ENCODE measurements around the gene OXSR1. TPM values are rescaled to one million over a fixed set of nuclear protein-coding genes. Genes with fewer than 3 reads are reported as not detected.

Gene OXSR1
- total and polyA plus RNA-seq, 2 of the 13 experiments (the other 11 are each of a cell fraction or from before 2014, with no cell fraction given), result 27.4 to 32.6 TPM

DNA sequence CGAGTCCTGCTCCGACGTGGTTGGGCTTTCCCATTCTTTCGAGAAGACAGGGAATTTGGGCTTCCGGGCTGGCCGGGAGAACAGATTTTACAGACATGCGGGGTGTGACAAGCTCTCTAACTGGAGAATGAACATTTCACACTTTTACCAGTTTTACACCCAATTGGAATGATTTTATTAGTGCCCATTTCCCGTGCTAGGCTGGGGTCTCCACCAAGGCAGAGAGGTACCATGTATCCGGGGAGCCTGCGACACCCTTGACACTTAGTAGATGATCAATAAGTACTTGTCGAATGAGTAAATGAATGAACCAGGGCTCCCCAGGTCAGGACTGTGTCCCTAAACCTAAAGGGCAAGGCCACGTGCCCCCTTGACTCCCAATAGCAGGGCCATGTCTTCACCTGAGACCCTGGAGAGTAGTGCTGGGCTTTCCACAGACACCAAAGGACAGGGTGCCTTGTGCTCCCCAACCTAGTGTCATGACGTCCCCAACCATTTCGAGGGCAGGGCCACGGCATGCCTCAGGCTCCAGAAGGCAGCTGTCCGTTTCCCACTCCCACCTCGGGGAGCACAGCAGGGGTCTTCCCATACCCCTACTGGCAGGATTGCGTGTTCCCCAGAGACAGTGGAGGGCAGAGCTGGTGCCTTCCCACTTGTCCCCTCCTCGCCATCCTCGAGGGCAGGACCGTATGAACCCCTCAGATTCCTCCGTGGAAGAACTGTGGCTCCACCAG lies 27.6 kb upstream of the OXSR1 start (continued):
- TF ChIP-seq, protein P1, sequence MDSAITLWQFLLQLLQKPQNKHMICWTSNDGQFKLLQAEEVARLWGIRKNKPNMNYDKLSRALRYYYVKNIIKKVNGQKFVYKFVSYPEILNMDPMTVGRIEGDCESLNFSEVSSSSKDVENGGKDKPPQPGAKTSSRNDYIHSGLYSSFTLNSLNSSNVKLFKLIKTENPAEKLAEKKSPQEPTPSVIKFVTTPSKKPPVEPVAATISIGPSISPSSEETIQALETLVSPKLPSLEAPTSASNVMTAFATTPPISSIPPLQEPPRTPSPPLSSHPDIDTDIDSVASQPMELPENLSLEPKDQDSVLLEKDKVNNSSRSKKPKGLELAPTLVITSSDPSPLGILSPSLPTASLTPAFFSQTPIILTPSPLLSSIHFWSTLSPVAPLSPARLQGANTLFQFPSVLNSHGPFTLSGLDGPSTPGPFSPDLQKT (CRISPR knock-in tag; IDR thresholded peaks at IDR 0.05; ENCODE audit: borderline replicate concordance), result no peak
- TF ChIP-seq, protein P2, sequence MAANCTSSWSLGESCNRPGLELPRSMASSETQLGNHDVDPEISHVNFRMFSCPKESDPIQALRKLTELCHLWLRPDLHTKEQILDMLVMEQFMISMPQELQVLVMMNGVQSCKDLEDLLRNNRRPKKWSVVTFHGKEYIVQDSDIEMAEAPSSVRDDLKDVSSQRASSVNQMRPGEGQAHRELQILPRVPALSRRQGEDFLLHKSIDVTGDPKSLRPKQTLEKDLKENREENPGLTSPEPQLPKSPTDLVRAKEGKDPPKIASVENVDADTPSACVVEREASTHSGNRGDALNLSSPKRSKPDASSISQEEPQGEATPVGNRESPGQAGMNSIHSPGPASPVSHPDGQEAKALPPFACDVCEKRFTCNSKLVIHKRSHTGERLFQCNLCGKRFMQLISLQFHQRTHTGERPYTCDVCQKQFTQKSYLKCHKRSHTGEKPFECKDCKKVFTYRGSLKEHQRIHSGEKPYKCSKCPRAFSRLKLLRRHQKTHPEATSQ (CRISPR knock-in tag; IDR thresholded peaks at IDR 0.05; ENCODE audit: borderline replicate concordance), result no peak
- TF ChIP-seq TBP (CRISPR knock-in tag; IDR thresholded peaks at IDR 0.05) (no peak; the same call in 1 of the 2 replicates), NFKBIZ (CRISPR knock-in tag; IDR thresholded peaks at IDR 0.05) (no peak), HDAC1 (CRISPR knock-in tag; IDR thresholded peaks at IDR 0.05) (peak; percentile 17; the same call in 1 of the 2 replicates), RBAK (CRISPR knock-in tag; IDR thresholded peaks at IDR 0.05) (no peak), KLF6 (CRISPR knock-in tag; IDR thresholded peaks at IDR 0.05) (no peak), ZMAT3 (CRISPR knock-in tag; conservative IDR thresholded peaks at IDR 0.05) (0 out of 2 replicates have a peak, but pooled peaks have one; percentile 5), TMF1 (CRISPR knock-in tag; IDR thresholded peaks at IDR 0.05; ENCODE audit: low read depth) (no peak), ZNF264 (CRISPR knock-in tag; IDR thresholded peaks at IDR 0.05) (no peak), ZNF343 (CRISPR knock-in tag; IDR thresholded peaks at IDR 0.05) (no peak), ZNF44 (CRISPR knock-in tag; IDR thresholded peaks at IDR 0.05) (no peak), SNRNP70 (IDR thresholded peaks at IDR 0.05; ENCODE audit: low read depth, low read length) (no peak), SOX6 (IDR thresholded peaks at IDR 0.05) (no peak), SOX6 (CRISPR knock-in tag; IDR thresholded peaks at IDR 0.05) (no peak), HNF4A (CRISPR knock-in tag; IDR thresholded peaks at IDR 0.05) (peak; percentile 26; the same call in 1 of the 2 replicates), PCBP1 (IDR thresholded peaks at IDR 0.05; ENCODE audit: borderline replicate concordance, low read depth, low read length) (no peak), CBX2 (IDR thresholded peaks at IDR 0.05; ENCODE audit: low read depth, low read length) (no peak), CBX2 (CRISPR knock-in tag; IDR thresholded peaks at IDR 0.05; ENCODE audit: low read depth) (no peak)
- TF ChIP-seq, protein P3, sequence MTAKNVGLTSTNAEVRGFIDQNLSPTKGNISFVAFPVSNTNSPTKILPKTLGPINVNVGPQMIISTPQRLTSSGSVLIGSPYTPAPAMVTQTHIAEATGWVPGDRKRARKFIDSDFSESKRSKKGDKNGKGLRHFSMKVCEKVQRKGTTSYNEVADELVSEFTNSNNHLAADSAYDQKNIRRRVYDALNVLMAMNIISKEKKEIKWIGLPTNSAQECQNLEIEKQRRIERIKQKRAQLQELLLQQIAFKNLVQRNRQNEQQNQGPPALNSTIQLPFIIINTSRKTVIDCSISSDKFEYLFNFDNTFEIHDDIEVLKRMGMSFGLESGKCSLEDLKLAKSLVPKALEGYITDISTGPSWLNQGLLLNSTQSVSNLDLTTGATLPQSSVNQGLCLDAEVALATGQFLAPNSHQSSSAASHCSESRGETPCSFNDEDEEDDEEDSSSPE (CRISPR knock-in tag; IDR thresholded peaks at IDR 0.05), result 0 out of 2 replicates have a peak, but pooled peaks have one; percentile 9
- TF ChIP-seq, protein P4, sequence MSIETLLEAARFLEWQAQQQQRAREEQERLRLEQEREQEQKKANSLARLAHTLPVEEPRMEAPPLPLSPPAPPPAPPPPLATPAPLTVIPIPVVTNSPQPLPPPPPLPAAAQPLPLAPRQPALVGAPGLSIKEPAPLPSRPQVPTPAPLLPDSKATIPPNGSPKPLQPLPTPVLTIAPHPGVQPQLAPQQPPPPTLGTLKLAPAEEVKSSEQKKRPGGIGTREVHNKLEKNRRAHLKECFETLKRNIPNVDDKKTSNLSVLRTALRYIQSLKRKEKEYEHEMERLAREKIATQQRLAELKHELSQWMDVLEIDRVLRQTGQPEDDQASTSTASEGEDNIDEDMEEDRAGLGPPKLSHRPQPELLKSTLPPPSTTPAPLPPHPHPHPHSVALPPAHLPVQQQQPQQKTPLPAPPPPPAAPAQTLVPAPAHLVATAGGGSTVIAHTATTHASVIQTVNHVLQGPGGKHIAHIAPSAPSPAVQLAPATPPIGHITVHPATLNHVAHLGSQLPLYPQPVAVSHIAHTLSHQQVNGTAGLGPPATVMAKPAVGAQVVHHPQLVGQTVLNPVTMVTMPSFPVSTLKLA (IDR thresholded peaks at IDR 0.05), result 0 out of 2 replicates have a peak, but pooled peaks have one; percentile 4
- TF ChIP-seq, protein P5, sequence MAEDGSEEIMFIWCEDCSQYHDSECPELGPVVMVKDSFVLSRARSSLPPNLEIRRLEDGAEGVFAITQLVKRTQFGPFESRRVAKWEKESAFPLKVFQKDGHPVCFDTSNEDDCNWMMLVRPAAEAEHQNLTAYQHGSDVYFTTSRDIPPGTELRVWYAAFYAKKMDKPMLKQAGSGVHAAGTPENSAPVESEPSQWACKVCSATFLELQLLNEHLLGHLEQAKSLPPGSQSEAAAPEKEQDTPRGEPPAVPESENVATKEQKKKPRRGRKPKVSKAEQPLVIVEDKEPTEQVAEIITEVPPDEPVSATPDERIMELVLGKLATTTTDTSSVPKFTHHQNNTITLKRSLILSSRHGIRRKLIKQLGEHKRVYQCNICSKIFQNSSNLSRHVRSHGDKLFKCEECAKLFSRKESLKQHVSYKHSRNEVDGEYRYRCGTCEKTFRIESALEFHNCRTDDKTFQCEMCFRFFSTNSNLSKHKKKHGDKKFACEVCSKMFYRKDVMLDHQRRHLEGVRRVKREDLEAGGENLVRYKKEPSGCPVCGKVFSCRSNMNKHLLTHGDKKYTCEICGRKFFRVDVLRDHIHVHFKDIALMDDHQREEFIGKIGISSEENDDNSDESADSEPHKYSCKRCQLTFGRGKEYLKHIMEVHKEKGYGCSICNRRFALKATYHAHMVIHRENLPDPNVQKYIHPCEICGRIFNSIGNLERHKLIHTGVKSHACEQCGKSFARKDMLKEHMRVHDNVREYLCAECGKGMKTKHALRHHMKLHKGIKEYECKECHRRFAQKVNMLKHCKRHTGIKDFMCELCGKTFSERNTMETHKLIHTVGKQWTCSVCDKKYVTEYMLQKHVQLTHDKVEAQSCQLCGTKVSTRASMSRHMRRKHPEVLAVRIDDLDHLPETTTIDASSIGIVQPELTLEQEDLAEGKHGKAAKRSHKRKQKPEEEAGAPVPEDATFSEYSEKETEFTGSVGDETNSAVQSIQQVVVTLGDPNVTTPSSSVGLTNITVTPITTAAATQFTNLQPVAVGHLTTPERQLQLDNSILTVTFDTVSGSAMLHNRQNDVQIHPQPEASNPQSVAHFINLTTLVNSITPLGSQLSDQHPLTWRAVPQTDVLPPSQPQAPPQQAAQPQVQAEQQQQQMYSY (CRISPR knock-in tag; IDR thresholded peaks at IDR 0.05), result 0 out of 2 replicates have a peak, but pooled peaks have one; percentile 22
